Measurements from ENCODE around the gene HDAC4. TPM values are rescaled to one million over a fixed set of nuclear protein-coding genes. Genes with fewer than 3 reads are reported as not detected.

The HDAC4 gene
- total RNA-seq, 6 donors from 2014 or later: 16.1 to 108 (median 45.0) TPM

DNA sequence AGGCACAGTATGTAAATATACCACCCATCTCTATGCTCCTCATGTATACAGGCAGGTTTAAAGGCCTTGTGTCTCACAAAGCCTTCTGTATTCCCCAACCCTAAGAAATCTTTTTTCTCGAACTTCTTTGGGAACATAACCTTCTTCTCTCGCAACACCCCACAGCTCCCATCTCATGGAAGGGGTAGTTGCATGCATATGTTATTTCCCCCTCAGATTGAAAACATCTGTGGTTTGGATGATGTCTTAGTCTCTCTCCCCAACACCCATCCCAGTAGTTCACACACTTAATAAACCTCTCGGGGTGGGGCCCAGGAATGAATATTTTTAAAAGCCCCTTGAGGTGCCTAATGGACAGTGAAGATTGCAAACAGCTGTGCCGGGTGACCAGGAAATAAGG lies 21.0 kb upstream of the HDAC4 start:
- no peak for ATAC-seq (ENCODE audit: low FRiP score in 2 of 2)
- Histone ChIP-seq H3K4me3 (no peak overlapping the region), H3K9me3 (no peaks in the 10 kb centered on the region), H3K27me3 (no peaks in the 10 kb centered on the region), H3K4me1 (no peaks in the 10 kb centered on the region), H3K36me3 (no peaks in the 10 kb centered on the region), H3K27ac (no peak overlapping the region)
- 75 to 83% methylated on average over 4 of the region's 4 CpGs for WGBS, 2 donors
- no peak for DNase-seq
- TF ChIP-seq, protein P1, sequence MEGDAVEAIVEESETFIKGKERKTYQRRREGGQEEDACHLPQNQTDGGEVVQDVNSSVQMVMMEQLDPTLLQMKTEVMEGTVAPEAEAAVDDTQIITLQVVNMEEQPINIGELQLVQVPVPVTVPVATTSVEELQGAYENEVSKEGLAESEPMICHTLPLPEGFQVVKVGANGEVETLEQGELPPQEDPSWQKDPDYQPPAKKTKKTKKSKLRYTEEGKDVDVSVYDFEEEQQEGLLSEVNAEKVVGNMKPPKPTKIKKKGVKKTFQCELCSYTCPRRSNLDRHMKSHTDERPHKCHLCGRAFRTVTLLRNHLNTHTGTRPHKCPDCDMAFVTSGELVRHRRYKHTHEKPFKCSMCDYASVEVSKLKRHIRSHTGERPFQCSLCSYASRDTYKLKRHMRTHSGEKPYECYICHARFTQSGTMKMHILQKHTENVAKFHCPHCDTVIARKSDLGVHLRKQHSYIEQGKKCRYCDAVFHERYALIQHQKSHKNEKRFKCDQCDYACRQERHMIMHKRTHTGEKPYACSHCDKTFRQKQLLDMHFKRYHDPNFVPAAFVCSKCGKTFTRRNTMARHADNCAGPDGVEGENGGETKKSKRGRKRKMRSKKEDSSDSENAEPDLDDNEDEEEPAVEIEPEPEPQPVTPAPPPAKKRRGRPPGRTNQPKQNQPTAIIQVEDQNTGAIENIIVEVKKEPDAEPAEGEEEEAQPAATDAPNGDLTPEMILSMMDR (IDR thresholded peaks at IDR 0.05): no peak
- TF ChIP-seq EP300 (IDR thresholded peaks at IDR 0.05): no peak
- TF ChIP-seq POLR2A (IDR thresholded peaks at IDR 0.05): no peak
- TF ChIP-seq POLR2AphosphoS5 (IDR thresholded peaks at IDR 0.05): no peak

- H3K9me3 ChIP-seq: no peaks in the 10 kb centered on the region
- no peaks in the 10 kb centered on the region for H3K27me3 ChIP-seq
- no peak for DNase-seq
- no peaks in the 10 kb centered on the region for H3K36me3 ChIP-seq
- no peaks in the 10 kb centered on the region for H3K4me1 ChIP-seq
- WGBS, 2 donors: 83 to 89% methylated on average over 12 of the region's 12 CpGs
- TF ChIP-seq, protein P1 (IDR thresholded peaks at IDR 0.05): no peak
- no peak for TF ChIP-seq POLR2A (IDR thresholded peaks at IDR 0.05)
- TF ChIP-seq POLR2AphosphoS5 (IDR thresholded peaks at IDR 0.05): no peak
- TF ChIP-seq EP300 (IDR thresholded peaks at IDR 0.05): no peak
- no peak overlapping the region for H3K4me3 ChIP-seq
- no peak overlapping the region for H3K27ac ChIP-seq
- ATAC-seq (ENCODE audit: low FRiP score in 2 of 2): no peak
Measured at GRCh38 chr2:239420082-239420481, 19.3 kb upstream of the HDAC4 start.

DNA sequence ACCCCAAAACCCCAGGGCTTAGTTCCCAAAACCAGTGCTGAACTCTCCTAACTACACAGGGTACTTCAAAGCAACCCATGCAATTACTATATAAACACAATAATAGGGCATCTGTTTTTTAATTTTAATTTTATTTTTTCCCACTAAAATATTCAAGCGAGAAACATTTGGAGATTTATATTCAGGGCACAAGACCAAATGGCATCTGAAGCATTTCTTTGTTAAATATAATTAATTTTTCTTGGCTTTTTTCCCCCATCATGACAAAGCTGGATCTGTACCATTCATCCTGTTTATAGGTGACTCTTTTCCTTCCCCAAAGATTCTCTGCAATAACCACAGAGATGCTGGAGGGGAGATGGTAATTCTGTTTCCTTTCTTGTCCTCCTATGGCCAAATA lies 18.1 kb upstream of the HDAC4 start:
- TF ChIP-seq POLR2A (IDR thresholded peaks at IDR 0.05): no peak
- TF ChIP-seq, protein P1 (IDR thresholded peaks at IDR 0.05): no peak
- DNase-seq (no peak), ATAC-seq (ENCODE audit: low FRiP score in 2 of 2) (no peak)
- H3K9me3 ChIP-seq: no peaks in the 10 kb centered on the region
- WGBS, 2 donors: 85 to 100% methylated on average over 1 of the region's 1 CpG
- H3K27ac ChIP-seq: no peak overlapping the region
- no peak overlapping the region for H3K4me3 ChIP-seq
- H3K36me3 ChIP-seq: no peaks in the 10 kb centered on the region
- no peaks in the 10 kb centered on the region for H3K4me1 ChIP-seq
- no peaks in the 10 kb centered on the region for H3K27me3 ChIP-seq

- no peaks in the 10 kb centered on the region for H3K4me1 ChIP-seq
- ATAC-seq (ENCODE audit: low FRiP score in 2 of 2) (no peak), DNase-seq (no peak)
- no peak overlapping the region for H3K4me3 ChIP-seq
- no peaks in the 10 kb centered on the region for H3K36me3 ChIP-seq
- TF ChIP-seq POLR2A (IDR thresholded peaks at IDR 0.05) (no peak), POLR2AphosphoS5 (IDR thresholded peaks at IDR 0.05) (no peak), EP300 (IDR thresholded peaks at IDR 0.05) (no peak)
- TF ChIP-seq, protein P1 (IDR thresholded peaks at IDR 0.05): no peak
- H3K27me3 ChIP-seq: no peaks in the 10 kb centered on the region
- WGBS, 2 donors: 78% methylated on average over 11 of the region's 11 CpGs
- no peaks in the 10 kb centered on the region for H3K9me3 ChIP-seq
- H3K27ac ChIP-seq: no peak overlapping the region
Measured at GRCh38 chr2:239412905-239413603, 12.2 kb upstream of the HDAC4 start.
